Hepatocyte (in vitro differentiated cells): Measurements from ENCODE around the gene TRIM49C. TPM values are rescaled to one million over a fixed set of nuclear protein-coding genes. Genes with fewer than 3 reads are reported as not detected.
"Not testable (repeated sequence)": the region's sequence is repeated elsewhere in the genome, so short reads cannot be mapped to it uniquely, and the experiment has no call there.

Experiments
- DNase-seq: peaks from one replicate; pipeline ENCODE4 v3.0.0-alpha.2; 2016; ENCODE audit warnings: low spot score
- H2AFZ ChIP-seq: fragments of 200-600 bp; sonication (generic); 2 replicates; pipeline ENCODE4 v1.6.0; 2016; ENCODE audit warnings: antibody characterized with exemption, mild to moderate bottlenecking
- H3K27ac ChIP-seq: fragments of 200-600 bp; sonication (generic); 2 replicates; pipeline ENCODE4 v1.5.1; 2016; ENCODE audit warnings: mild to moderate bottlenecking
- H3K27me3 ChIP-seq: fragments of 200-600 bp; sonication (generic); 2 replicates; pipeline ENCODE4 v1.6.1; 2016
- H3K36me3 ChIP-seq: fragments of 200-600 bp; sonication (generic); replicated peaks from 2 replicates; pipeline ENCODE4 v1.5.1; 2016; ENCODE audit warnings: low read depth; ENCODE audit not compliant: insufficient read depth
- H3K4me1 ChIP-seq: fragments of 200-600 bp; sonication (generic); 2 replicates; pipeline ENCODE4 v1.5.1; 2016; ENCODE audit warnings: mild to moderate bottlenecking, moderate library complexity; ENCODE audit not compliant: insufficient read depth
- H3K4me2 ChIP-seq: fragments of 200-600 bp; sonication (generic); 2 replicates; pipeline ENCODE4 v1.6.0; 2016
- H3K4me3 ChIP-seq: fragments of 200-600 bp; sonication (generic); 2 replicates; pipeline ENCODE4 v1.5.1; 2016; ENCODE audit warnings: mild to moderate bottlenecking
- H3K79me2 ChIP-seq: fragments of 200-600 bp; sonication (generic); 2 replicates; pipeline ENCODE4 v1.6.0; 2017; ENCODE audit warnings: mild to moderate bottlenecking
- H3K9me2 ChIP-seq: fragments of 200-600 bp; sonication (generic); replicated peaks from 2 replicates; pipeline ENCODE4 v1.6.0; 2017; ENCODE audit warnings: mild to moderate bottlenecking; ENCODE audit not compliant: insufficient read depth
- H3K9me3 ChIP-seq: fragments of 200-600 bp; sonication (generic); 2 replicates; pipeline ENCODE4 v1.5.1; 2016; ENCODE audit warnings: low read depth, mild to moderate bottlenecking
- H4K20me1 ChIP-seq: fragments of 200-600 bp; sonication (generic); 2 replicates; pipeline ENCODE4 v1.6.0; 2016; ENCODE audit warnings: mild to moderate bottlenecking; ENCODE audit not compliant: insufficient read depth, poor library complexity, severe bottlenecking
- CTCF ChIP-seq: fragments of 200-600 bp; sonication (generic); IDR thresholded peaks from 2 replicates; pipeline ENCODE4 v1.5.1; 2016; ENCODE audit warnings: antibody characterized with exemption, mild to moderate bottlenecking; ENCODE audit not compliant: poor library complexity
- whole genome bisulfite sequencing: methylation state at CpG from one replicate; pipeline ENCODE4 v1.1.6; 2016; ENCODE audit warnings: low lambda C conversion rate; ENCODE audit errors: missing lambda C conversion rate; 5-methylcytosine and 5-hydroxymethylcytosine counted together
- polyA plus RNA-seq: library from polyadenylated mRNA; unstranded; fragments of >200 nt; fragmentation: Nextera tagmentation; extraction: Ambion mirVana; gene quantifications from 2 replicates; pipeline ENCODE4 v1.2.1, GENCODE V29; 2016
- total RNA-seq: library from RNA; depleted of rRNA; stranded (reverse); fragments of >200 nt; gene quantifications from 2 replicates; pipeline ENCODE4 v1.2.3, GENCODE V29; 2014

TRIM49C gene
- not detected in 2 replicates for total RNA-seq
- not detected in 2 replicates for polyA plus RNA-seq

GRCh38 chr11:90030806-90031205 is at the start of gene TRIM49C:
Gene TRIM49C, plus strand, starts transcription at chr11:90031106. Its CDS starts 4,106 bp downstream, at chr11:90035212.
- not testable (repeated sequence) for H3K4me3 ChIP-seq, DNase-seq, H3K36me3 ChIP-seq, H2AFZ ChIP-seq, H3K79me2 ChIP-seq, H3K9me2 ChIP-seq, H4K20me1 ChIP-seq, H3K27ac ChIP-seq, H3K4me2 ChIP-seq, H3K27me3 ChIP-seq, H3K9me3 ChIP-seq, H3K4me1 ChIP-seq
- 71% methylated on average over 1 of the region's 2 CpGs for WGBS

GRCh38 chr11:90024184-90024583 is 6.7 kb upstream of the TRIM49C start:
- H3K4me2 ChIP-seq, DNase-seq, H3K4me1 ChIP-seq, H3K27ac ChIP-seq, H3K27me3 ChIP-seq, H3K4me3 ChIP-seq, H3K79me2 ChIP-seq, H3K9me3 ChIP-seq, H3K9me2 ChIP-seq, H3K36me3 ChIP-seq, H4K20me1 ChIP-seq, H2AFZ ChIP-seq: not testable (repeated sequence)
- 75% methylated on average over 1 of the region's 3 CpGs for WGBS

GRCh38 chr11:90051591-90052209 is 20.8 kb downstream of the TRIM49C start:
- DNase-seq, H2AFZ ChIP-seq, H3K4me3 ChIP-seq, H3K9me2 ChIP-seq, H3K27ac ChIP-seq, H3K4me2 ChIP-seq, H3K79me2 ChIP-seq, H3K9me3 ChIP-seq, H3K27me3 ChIP-seq, H3K4me1 ChIP-seq, H3K36me3 ChIP-seq, H4K20me1 ChIP-seq: not testable (repeated sequence)
- 74% methylated on average over 10 of the region's 41 CpGs for WGBS

GRCh38 chr11:90052311-90052710 is 21.4 kb downstream of the TRIM49C start:
- not testable (repeated sequence) for H3K36me3 ChIP-seq, H3K4me1 ChIP-seq, H3K79me2 ChIP-seq, H2AFZ ChIP-seq, H3K4me3 ChIP-seq, DNase-seq, H4K20me1 ChIP-seq, H3K9me3 ChIP-seq, H3K9me2 ChIP-seq, H3K27me3 ChIP-seq, H3K27ac ChIP-seq
- WGBS, result 0% methylated on average over 18 of the region's 33 CpGs
- peak; percentile 27 for TF ChIP-seq CTCF
- peak overlapping the region; percentile 64 for H3K4me2 ChIP-seq

- H2AFZ ChIP-seq, DNase-seq, H3K27ac ChIP-seq, H3K36me3 ChIP-seq, H3K4me1 ChIP-seq, H3K9me2 ChIP-seq, H3K4me3 ChIP-seq, H4K20me1 ChIP-seq, H3K79me2 ChIP-seq, H3K9me3 ChIP-seq, H3K27me3 ChIP-seq, H3K4me2 ChIP-seq: not testable (repeated sequence)
- 87% methylated on average over 12 of the region's 28 CpGs for WGBS
Measured at GRCh38 chr11:90053545-90053944, 22.6 kb downstream of the TRIM49C start.

- not testable (repeated sequence) for H3K79me2 ChIP-seq, H3K9me3 ChIP-seq, H3K4me2 ChIP-seq, H3K36me3 ChIP-seq, H4K20me1 ChIP-seq, DNase-seq, H3K9me2 ChIP-seq, H3K27ac ChIP-seq, H2AFZ ChIP-seq, H3K4me1 ChIP-seq, H3K27me3 ChIP-seq, H3K4me3 ChIP-seq
- WGBS, result 76% methylated on average over 3 of the region's 3 CpGs
Measured at GRCh38 chr11:90085650-90086049, 54.7 kb downstream of the TRIM49C start, which contains the start of gene UBTFL1. Gene UBTFL1, plus strand, starts transcription at chr11:90085950. Its CDS starts 0 bp downstream, at chr11:90085950.

GRCh38 chr11:90088731-90089130 is 57.8 kb downstream of the TRIM49C start:
- 52% methylated on average over 2 of the region's 2 CpGs for WGBS
- H3K4me2 ChIP-seq, DNase-seq, H2AFZ ChIP-seq, H4K20me1 ChIP-seq, H3K79me2 ChIP-seq, H3K4me3 ChIP-seq, H3K9me2 ChIP-seq, H3K36me3 ChIP-seq, H3K27ac ChIP-seq, H3K4me1 ChIP-seq, H3K9me3 ChIP-seq, H3K27me3 ChIP-seq: not testable (repeated sequence)
